CD4-positive, alpha-beta T cell treated with Interleukin-17A for 1 hour (primary cell): ENCODE data around the gene ZNF232.
"Not testable (repeated sequence)": the region's sequence is repeated elsewhere in the genome, so short reads cannot be mapped to it uniquely, and the experiment has no call there.

Source experiments
- DNase-seq: peaks from one replicate; pipeline ENCODE4 v3.0.0-alpha.2; 2020

ZNF232 gene

DNA sequence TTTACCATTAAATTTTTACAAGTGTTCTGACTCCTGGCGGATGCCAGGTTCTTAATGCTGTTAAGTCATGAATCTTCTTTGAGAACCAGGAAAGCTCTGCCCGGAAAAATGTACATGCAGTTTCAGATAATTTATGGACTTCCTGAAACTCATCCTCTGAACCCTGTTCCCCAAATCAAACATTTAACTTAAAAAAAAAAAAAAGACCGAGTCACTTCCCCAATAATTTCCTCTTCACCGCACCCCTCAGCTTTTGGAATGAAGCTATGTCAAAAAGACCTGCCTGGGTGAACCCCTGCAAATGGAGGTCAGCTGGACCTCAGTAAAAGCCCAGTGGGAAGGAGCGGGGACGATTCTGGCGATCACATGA lies 15.0 kb downstream of the ZNF232 start:
- DNase-seq, result no peak

DNA sequence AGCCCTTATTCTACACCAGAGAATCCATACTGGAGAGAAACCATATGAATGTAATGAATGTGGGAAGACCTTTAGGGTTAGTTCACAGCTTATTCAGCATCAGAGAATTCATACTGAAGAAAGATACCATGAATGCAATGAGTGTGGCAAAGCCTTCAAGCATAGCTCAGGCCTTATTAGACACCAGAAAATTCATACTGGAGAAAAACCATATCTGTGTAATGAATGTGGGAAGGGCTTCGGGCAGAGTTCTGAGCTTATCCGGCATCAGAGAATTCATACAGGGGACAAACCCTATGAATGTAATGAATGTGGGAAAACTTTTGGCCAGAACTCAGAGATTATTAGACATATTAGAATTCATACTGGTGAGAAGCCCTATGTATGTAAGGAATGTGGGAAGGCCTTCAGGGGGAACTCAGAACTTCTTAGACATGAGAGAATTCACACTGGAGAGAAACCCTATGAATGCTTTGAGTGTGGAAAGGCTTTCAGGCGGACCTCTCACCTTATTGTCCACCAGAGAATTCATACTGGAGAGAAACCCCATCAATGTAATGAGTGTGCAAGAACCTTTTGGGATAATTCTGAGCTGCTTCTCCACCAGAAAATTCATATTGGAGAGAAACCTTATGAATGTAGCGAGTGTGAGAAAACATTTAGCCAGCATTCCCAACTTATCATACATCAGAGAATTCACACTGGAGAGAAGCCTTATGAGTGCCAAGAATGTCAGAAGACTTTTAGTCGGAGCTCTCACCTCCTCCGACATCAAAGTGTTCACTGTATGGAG lies 19.3 kb downstream of the ZNF232 start:
- no peak for DNase-seq

DNA sequence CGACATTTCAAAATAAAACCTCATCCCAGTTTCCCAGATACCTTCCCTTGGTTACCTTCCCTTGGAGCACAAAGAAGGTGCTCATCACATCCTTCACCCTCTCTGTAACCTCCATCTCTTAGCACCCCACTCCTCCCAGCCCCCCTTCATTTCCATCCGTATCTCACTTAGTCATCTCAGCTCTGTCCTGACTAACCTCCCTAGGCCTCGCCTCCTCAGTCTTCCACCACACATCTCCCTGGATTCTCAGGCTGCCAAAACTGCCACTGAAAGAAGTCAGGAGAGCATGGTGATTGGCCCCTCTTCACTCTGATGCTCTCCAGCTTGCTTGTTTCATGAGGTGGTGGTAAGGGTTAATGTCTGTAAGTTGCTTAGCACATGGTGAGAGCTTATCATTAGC lies 31.1 kb downstream of the ZNF232 start:
- DNase-seq, result no peak

- DNase-seq, result peak; percentile 82
These were observed 33.3 kb downstream of the ZNF232 start, which contains the start of gene ZFP3 for GRCh38 chr17:5078106-5079028. TSS of gene ZFP3 (plus strand) at chr17:5078467. CDS start at chr17:5091505, 13,038 bp downstream.

DNA sequence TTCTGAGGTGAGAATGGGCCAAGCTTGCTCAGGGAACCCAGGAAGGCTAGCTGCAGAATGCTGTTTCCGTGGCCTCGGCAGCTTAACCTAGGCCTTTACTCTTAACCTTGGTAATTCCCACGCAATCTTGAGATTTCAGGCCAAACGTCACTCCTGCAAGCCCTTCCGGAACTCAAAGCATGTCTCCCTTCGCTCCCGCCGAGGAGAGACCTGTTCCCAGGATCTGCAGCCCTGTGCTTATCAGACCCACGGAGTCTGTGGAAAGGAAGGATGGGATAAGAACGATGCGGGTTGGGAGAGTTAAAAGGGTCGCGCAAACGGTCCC lies 33.9 kb downstream of the ZNF232 start:
- no peak for DNase-seq

DNA sequence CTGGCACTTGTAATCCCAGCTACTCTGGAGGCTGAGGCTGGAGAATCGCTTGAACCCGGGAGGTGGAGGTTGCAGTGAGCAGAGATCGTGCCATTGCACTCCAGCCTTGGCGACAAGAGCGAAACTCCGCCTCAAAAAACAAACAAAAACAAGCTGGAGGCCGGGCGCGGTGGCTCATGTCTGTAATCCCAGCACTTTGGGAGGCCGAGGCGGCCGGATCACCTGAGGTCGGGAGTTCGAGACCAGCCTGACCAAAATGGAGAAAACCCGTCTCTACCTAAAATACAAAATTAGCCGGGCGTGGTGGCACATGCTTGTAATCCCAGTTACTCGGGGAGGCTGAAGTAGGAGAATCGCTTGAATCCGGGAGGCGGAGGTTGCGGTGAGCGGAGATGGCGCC lies 34.4 kb downstream of the ZNF232 start:
- not testable (repeated sequence) for DNase-seq

DNA sequence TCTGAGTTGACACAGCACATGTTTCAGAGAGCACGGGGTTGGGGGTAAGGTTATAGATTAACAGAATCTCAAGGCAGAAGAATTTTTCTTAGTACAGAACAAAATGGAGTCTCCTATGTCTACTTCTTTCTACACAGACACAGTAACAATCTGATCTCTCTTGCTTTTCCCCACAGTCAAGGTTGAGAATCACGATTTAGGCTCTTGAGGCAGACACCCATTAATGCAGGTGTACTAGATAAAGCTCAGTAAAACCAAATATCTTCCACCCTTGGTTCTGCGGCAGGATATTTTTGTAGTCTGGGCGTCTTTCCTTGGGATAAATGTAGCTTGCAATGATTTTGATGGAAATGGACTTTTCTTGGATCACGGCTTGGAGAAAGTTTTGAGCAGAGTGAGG lies 36.2 kb downstream of the ZNF232 start:
- not testable (repeated sequence) for DNase-seq

DNA sequence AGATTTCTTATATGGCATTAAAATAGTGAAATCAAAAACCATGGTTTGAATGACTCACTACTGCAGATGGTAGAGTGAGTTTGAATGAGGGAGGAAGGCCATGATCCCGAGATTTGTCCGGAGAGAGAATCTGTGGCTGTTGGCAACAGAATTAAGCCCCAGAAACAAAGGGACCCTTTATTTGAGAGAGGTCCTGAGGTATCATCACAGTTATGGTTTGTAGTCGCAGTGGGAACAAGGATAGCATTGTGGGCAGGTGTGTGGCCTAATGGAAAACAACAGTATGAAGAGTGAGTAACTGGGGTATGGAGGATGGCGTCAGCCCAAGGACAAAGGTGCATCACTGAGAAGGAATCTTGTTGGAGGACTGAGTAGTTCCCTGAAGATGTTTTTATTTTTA lies 42.0 kb downstream of the ZNF232 start:
- DNase-seq, result no peak

DNA sequence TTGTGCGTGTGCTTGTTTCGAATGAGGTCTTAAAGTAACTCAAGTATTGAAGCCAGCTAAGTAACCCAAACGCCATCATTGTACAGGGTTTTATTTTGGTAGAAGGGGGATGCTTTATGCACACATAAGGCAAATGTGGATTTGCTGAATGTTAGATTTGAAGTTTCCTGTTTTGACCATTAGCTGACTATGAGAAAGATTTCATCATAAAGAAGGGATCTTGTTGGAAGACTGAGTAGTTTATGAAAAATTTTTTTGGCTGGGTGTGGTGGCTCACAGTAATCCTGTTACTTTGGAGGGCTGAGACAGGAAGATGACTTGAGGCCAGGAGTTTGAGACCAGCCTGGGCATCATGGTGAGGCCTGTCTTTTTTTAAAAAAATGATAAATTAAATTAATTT lies 43.4 kb downstream of the ZNF232 start:
- no peak for DNase-seq

GRCh38 chr17:5065227-5065744 lies 46.4 kb downstream of the ZNF232 start:
- no peak for DNase-seq
